ENCODE data around the gene MRLN.

The MRLN gene

GRCh38 chr10:59708816-59709394 lies 44.4 kb downstream of the MRLN start:
- no peak for DNase-seq (ENCODE audit: extremely low read depth, low read depth)
- TF ChIP-seq CTCF (IDR thresholded peaks at IDR 0.05; ENCODE audit: low read depth, low read length): no peak

GRCh38 chr10:59706851-59707797 lies 46.1 kb downstream of the MRLN start:
- no peak for TF ChIP-seq CTCF (IDR thresholded peaks at IDR 0.05; ENCODE audit: low read depth, low read length)
- DNase-seq (ENCODE audit: extremely low read depth, low read depth): no peak

GRCh38 chr10:59705931-59706330 lies 47.3 kb downstream of the MRLN start:
- DNase-seq (ENCODE audit: extremely low read depth, low read depth): no peak

GRCh38 chr10:59704630-59705029 lies 48.6 kb downstream of the MRLN start:
- DNase-seq (ENCODE audit: extremely low read depth, low read depth): no peak
- TF ChIP-seq CTCF (IDR thresholded peaks at IDR 0.05; ENCODE audit: low read depth, low read length): no peak

More at GRCh38 chr10:59705931-59706330, 47.3 kb downstream of the MRLN start:
- no peak for TF ChIP-seq CTCF (IDR thresholded peaks at IDR 0.05; ENCODE audit: low read depth, low read length)

GRCh38 chr10:59702347-59702746 lies 50.9 kb downstream of the MRLN start:
- no peak for DNase-seq (ENCODE audit: extremely low read depth, low read depth)
- TF ChIP-seq CTCF (IDR thresholded peaks at IDR 0.05; ENCODE audit: low read depth, low read length): no peak

GRCh38 chr10:59700709-59701108 lies 52.5 kb downstream of the MRLN start:
- no peak for DNase-seq (ENCODE audit: extremely low read depth, low read depth)
- TF ChIP-seq CTCF (IDR thresholded peaks at IDR 0.05; ENCODE audit: low read depth, low read length): no peak

GRCh38 chr10:59698326-59698725 lies 54.9 kb downstream of the MRLN start:
- no peak for TF ChIP-seq CTCF (IDR thresholded peaks at IDR 0.05; ENCODE audit: low read depth, low read length)
- DNase-seq (ENCODE audit: extremely low read depth, low read depth): no peak
